H1 (cell line): Measurements from ENCODE around the gene PRIMPOL. TPM values are rescaled to one million over a fixed set of nuclear protein-coding genes. Genes with fewer than 3 reads are reported as not detected.

ENCODE experiments used
- CTCF ChIA-PET: fragments of 300-600 bp; sonication (Branson Sonifier 250); formaldehyde crosslinking; loops from one replicate; lab custom pipeline; 2021; ENCODE audit not compliant: partially characterized antibody; lab: Charles Lee
- POLR2A ChIA-PET: fragments of 300-600 bp; sonication (Branson Sonifier 250); formaldehyde crosslinking; loops from one replicate; lab custom pipeline; 2021; ENCODE audit warnings: inconsistent platforms; ENCODE audit not compliant: partially characterized antibody; lab: Charles Lee
- DNase-seq, 2 experiments: peaks; one replicate each; pipeline versions ENCODE4 v3.0.0 to v3.0.0-alpha.2; 2010 to 2022; ENCODE audit warnings: low spot score in 2 of 2, low read depth in 1 of 2, mixed read lengths in 1 of 2
- FAIRE-seq: peaks from 2 replicates; lab custom pipeline; 2011; peaks lifted over from hg19 to GRCh38; lab: Jason Lieb, UNC
- H2AFZ ChIP-seq: 2 replicates; pipeline ENCODE4 v1.8.1; 2012; ENCODE audit warnings: low read length, inconsistent platforms
- H2AK5ac ChIP-seq: 2 replicates; pipeline ENCODE4 v1.6.1; 2013; ENCODE audit warnings: low read depth, low read length
- H2BK120ac ChIP-seq: replicated peaks from 2 replicates; pipeline ENCODE3; 2013; ENCODE audit warnings: low read depth, low read length, inconsistent platforms
- H2BK12ac ChIP-seq: 2 replicates; pipeline ENCODE4 v1.6.1; 2013; ENCODE audit warnings: low read depth, low read length
- H2BK15ac ChIP-seq: 2 replicates; pipeline ENCODE4 v1.6.1; 2013; ENCODE audit warnings: low read length
- H2BK20ac ChIP-seq: 2 replicates; pipeline ENCODE4 v1.6.1; 2013; ENCODE audit warnings: low read length
- H2BK5ac ChIP-seq: 2 replicates; pipeline ENCODE4 v1.6.1; 2013; ENCODE audit warnings: low read depth, low read length
- H3K14ac ChIP-seq: 2 replicates; pipeline ENCODE4 v1.6.1; 2013; ENCODE audit warnings: inconsistent platforms; ENCODE audit not compliant: insufficient read length
- H3K18ac ChIP-seq: 2 replicates; pipeline ENCODE4 v1.6.1; 2013; ENCODE audit warnings: low read length; ENCODE audit errors: extremely low read depth
- H3K23ac ChIP-seq: 2 replicates; pipeline ENCODE4 v1.6.1; 2013; ENCODE audit warnings: inconsistent platforms; ENCODE audit not compliant: insufficient read length
- H3K23me2 ChIP-seq: 2 replicates; pipeline ENCODE4 v1.6.1; 2013; ENCODE audit warnings: low read depth, low read length
- H3K27ac ChIP-seq: 2 replicates; pipeline ENCODE4 v1.6.1; 2011; ENCODE audit warnings: low read depth, low read length, inconsistent platforms
- H3K27me3 ChIP-seq, 4 experiments: replicated peaks in 1 of 4; 1 replicate in 1 of 4; 2 replicates in 3 of 4; pipeline versions ENCODE4 v1.6.1 to v1.8.1; 2011 to 2013; ENCODE audit warnings: low read length in 3 of 4, mild to moderate bottlenecking in 3 of 4, inconsistent platforms in 2 of 4, mixed read lengths in 2 of 4, moderate library complexity in 1 of 4; ENCODE audit not compliant: control insufficient read depth in 3 of 4, insufficient read depth in 3 of 4; ENCODE audit errors: extremely low read depth in 1 of 4
- H3K36me3 ChIP-seq, 4 experiments: 2 replicates each; pipeline versions ENCODE4 v1.6.1 to v1.8.1; 2011 to 2013; ENCODE audit warnings: mild to moderate bottlenecking in 4 of 4, low read length in 3 of 4, moderate library complexity in 2 of 4, control low read depth in 1 of 4, inconsistent platforms in 1 of 4; ENCODE audit not compliant: insufficient read depth in 4 of 4, control insufficient read depth in 2 of 4
- H3K4ac ChIP-seq: replicated peaks from 2 replicates; pipeline ENCODE3; 2013; ENCODE audit warnings: low read length, low read depth, mixed read lengths, inconsistent platforms; ENCODE audit not compliant: insufficient read length
- H3K4me1 ChIP-seq, 4 experiments: replicated peaks in 1 of 4; 1 replicate in 1 of 4; 2 replicates in 3 of 4; pipeline versions ENCODE4 v1.6.1 to v1.8.1; 2011 to 2013; ENCODE audit warnings: low read length in 3 of 4, inconsistent platforms in 2 of 4, mixed read lengths in 1 of 4; ENCODE audit not compliant: insufficient read depth in 4 of 4, control insufficient read depth in 3 of 4
- H3K4me2 ChIP-seq, 2 experiments: 2 replicates each; pipeline versions ENCODE4 v1.6.1 to v1.8.1; 2011 to 2013; ENCODE audit warnings: low read depth in 2 of 2, low read length in 2 of 2, control low read depth in 1 of 2, inconsistent platforms in 1 of 2, mild to moderate bottlenecking in 1 of 2; ENCODE audit not compliant: insufficient read depth in 1 of 2
- H3K4me3 ChIP-seq, 4 experiments: fragments of 200-600, 300-600 bp in 1 of 4; sonication (generic), shearing (Covaris generic), sonication (Bioruptor Twin) in 1 of 4; 2 replicates each; pipeline versions ENCODE4 v1.5.1 to v1.8.1; 2011 to 2016; ENCODE audit warnings: low read length in 4 of 4, low read depth in 3 of 4, control low read depth in 2 of 4, inconsistent platforms in 2 of 4, mild to moderate bottlenecking in 2 of 4, mixed read lengths in 1 of 4, moderate library complexity in 1 of 4; ENCODE audit not compliant: insufficient read depth in 2 of 4; ENCODE audit errors: extremely low read depth in 1 of 4
- H3K56ac ChIP-seq: replicated peaks from 2 replicates; pipeline ENCODE3; 2013; ENCODE audit warnings: low read depth, mild to moderate bottlenecking, mixed read lengths, low read length, inconsistent platforms; ENCODE audit not compliant: insufficient read length
- H3K79me1 ChIP-seq: 2 replicates; pipeline ENCODE4 v1.6.1; 2013; ENCODE audit warnings: low read depth, low read length, control low read depth
- H3K79me2 ChIP-seq, 2 experiments: 2 replicates each; pipeline versions ENCODE4 v1.6.1 to v1.8.1; 2012 to 2013; ENCODE audit warnings: low read length in 2 of 2, mild to moderate bottlenecking in 2 of 2, inconsistent platforms in 1 of 2; ENCODE audit not compliant: insufficient read depth in 2 of 2, control insufficient read depth in 1 of 2
- H3K9ac ChIP-seq, 4 experiments: replicated peaks in 1 of 4; 1 replicate in 1 of 4; 2 replicates in 3 of 4; pipeline versions ENCODE4 v1.6.1 to v1.8.1; 2011 to 2013; ENCODE audit warnings: low read depth in 3 of 4, low read length in 3 of 4, control low read depth in 2 of 4, mild to moderate bottlenecking in 2 of 4, moderate library complexity in 2 of 4, inconsistent platforms in 1 of 4; ENCODE audit errors: extremely low read depth in 1 of 4
- H3K9me3 ChIP-seq, 2 experiments: 2 replicates each; pipeline versions ENCODE4 v1.6.1 to v1.8.1; 2012 to 2013; ENCODE audit warnings: mild to moderate bottlenecking in 2 of 2, moderate library complexity in 2 of 2, control low read depth in 1 of 2, inconsistent platforms in 1 of 2, low read depth in 1 of 2, low read length in 1 of 2, mixed read lengths in 1 of 2; ENCODE audit not compliant: insufficient read depth in 2 of 2
- H4K20me1 ChIP-seq, 2 experiments: replicated peaks in 1 of 2; 2 replicates each; pipeline versions ENCODE3 to v1.8.1; 2011 to 2013; ENCODE audit warnings: inconsistent platforms in 2 of 2, low read length in 2 of 2, mild to moderate bottlenecking in 1 of 2; ENCODE audit not compliant: insufficient read depth in 2 of 2, control insufficient read depth in 1 of 2
- H4K5ac ChIP-seq: 2 replicates; pipeline ENCODE4 v1.6.1; 2013; ENCODE audit warnings: low read length, low read depth, mixed read lengths, inconsistent platforms; ENCODE audit not compliant: insufficient read length
- H4K8ac ChIP-seq: 2 replicates; pipeline ENCODE4 v1.8.0; 2013; ENCODE audit warnings: mild to moderate bottlenecking, moderate library complexity, low read length, inconsistent platforms; ENCODE audit not compliant: insufficient read depth; ENCODE audit errors: extremely low read depth
- H4K91ac ChIP-seq: replicated peaks from 2 replicates; pipeline ENCODE3; 2013; ENCODE audit warnings: low read length, mixed read lengths, inconsistent platforms; ENCODE audit not compliant: insufficient read length
- SUZ12 ChIP-seq: fragments of 200-600 bp; sonication (generic); IDR thresholded peaks from 2 replicates; pipeline ENCODE4 v1.6.1; 2012; ENCODE audit warnings: mild to moderate bottlenecking, inconsistent platforms, low read length, moderate library complexity, mixed read lengths
- TAF1 ChIP-seq: IDR thresholded peaks from 2 replicates; pipeline ENCODE4 v1.6.1; 2011; ENCODE audit warnings: mild to moderate bottlenecking, low read depth, low read length
- WGBS, 2 experiments: shearing (Covaris generic) in 1 of 2; methylation state at CpG; one replicate each; pipeline versions ENCODE4 v1.1.6 to v1.1.7; 2013 to 2015; ENCODE audit warnings: low lambda C conversion rate in 2 of 2, mixed read lengths in 2 of 2, inconsistent platforms in 1 of 2, low coverage in 1 of 2, missing lambda C conversion rate in 1 of 2; ENCODE audit not compliant: insufficient replicate concordance in 2 of 2, insufficient coverage in 1 of 2, insufficient read length in 1 of 2; ENCODE audit errors: extremely low coverage in 1 of 2, missing lambda C conversion rate in 1 of 2; 5-methylcytosine and 5-hydroxymethylcytosine counted together
- polyA plus RNA-seq, 7 experiments: library from polyadenylated mRNA; depleted of rRNA in 3 of 7; stranded (reverse) in 5 of 7; unstranded in 2 of 7; fragments of >200 nt in 5 of 7; fragments of 200-250 nt in 2 of 7; gene quantifications; 1 replicate in 5 of 7; 2 replicates in 1 of 7; 4 replicates in 1 of 7; pipeline versions ENCODE4 v1.2.1 to v1.2.3, GENCODE V29; 2011 to 2013; ENCODE audit warnings: missing spikeins in 2 of 7, mixed read lengths in 2 of 7
- total RNA-seq: library from RNA; stranded (reverse); fragmentation: NEBNext Ultra II Directional; extraction: Animal tissue kit (Norgen Biotek cat#: 25700); gene quantifications from 2 replicates; pipeline ENCODE4 v1.2.1, GENCODE V29; 2021

PRIMPOL gene
- total and polyA plus RNA-seq, 2 of the 8 experiments (the other 6 are each of a cell fraction or from before 2014, with no cell fraction given) = 4.4 to 6.7 TPM

DNA sequence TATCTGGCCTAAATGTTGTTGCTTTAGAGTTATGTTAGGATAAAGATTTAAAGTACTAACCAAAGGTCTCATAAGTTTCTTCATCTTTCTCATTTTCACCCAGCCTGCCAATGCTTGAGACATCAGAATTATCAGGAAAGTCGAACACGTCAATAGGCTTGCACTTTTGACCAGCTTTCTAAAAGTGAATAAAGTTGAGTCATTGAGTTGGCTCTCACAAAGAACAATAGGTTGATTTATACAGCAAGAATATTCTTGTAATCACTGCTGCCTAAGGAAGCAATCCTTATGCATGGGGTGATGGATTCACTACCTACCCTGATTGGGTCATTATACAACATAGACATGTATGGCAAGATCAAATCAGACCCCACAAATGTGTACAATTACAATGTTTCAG is 79.3 kb downstream of the PRIMPOL start:
- Histone ChIP-seq H3K79me2 (peaks cover 8 to 81% of the 10 kb centered on the region in 2 experiments), H3K4me2 (no peak overlapping the region), H3K56ac (no peak overlapping the region), H3K79me1 (peaks cover 4% of the 10 kb centered on the region; the same call in 1 of the 2 replicates), H2BK12ac (no peak overlapping the region), H3K36me3 (peaks cover 29 to 70% (median 48%) of the 10 kb centered on the region in 4 experiments), H4K8ac (no peak overlapping the region), H2BK20ac (no peak overlapping the region), H2AFZ (no peak overlapping the region), H2BK5ac (no peak overlapping the region), H3K9ac (no peak overlapping the region), H3K23ac (no peak overlapping the region), H2BK15ac (no peak overlapping the region), H2AK5ac (no peak overlapping the region), H2BK120ac (no peak overlapping the region), H3K14ac (no peak overlapping the region), H4K20me1 (peaks cover 2 to 11% of the 10 kb centered on the region in 2 experiments), H4K5ac (no peak overlapping the region), H3K27me3 (no peaks in the 10 kb centered on the region), H3K4me3 (no peak overlapping the region), H3K27ac (no peak overlapping the region), H3K23me2 (peaks cover 1% of the 10 kb centered on the region; the same call in 1 of the 2 replicates), H4K91ac (no peak overlapping the region), H3K18ac (no peak overlapping the region), H3K4me1 (peaks cover 0 to 6% (median under 1%) of the 10 kb centered on the region in 4 experiments; a peak in 2 of 7 replicates), H3K9me3 (no peaks in the 10 kb centered on the region), H3K4ac (no peak overlapping the region)
- DNase-seq (no peak), FAIRE-seq (no peak)
- ChIA-PET CTCF (interaction anchor here (1.8 kb wide), 1 partner anchor 81 kb away, joined by 5 read pairs; no protein-coding TSS in a partner anchor), POLR2A (no interaction called here)
- TF ChIP-seq SUZ12 (no peak), TAF1 (no peak)
- 97% methylated on average over 2 of the region's 2 CpGs; no CpG with 5 or more reads in 1 of the 2 experiments for WGBS, 2 experiments
